H1 (cell line): ENCODE results near the gene DDI2. TPM values are rescaled to one million over a fixed set of nuclear protein-coding genes. Genes with fewer than 3 reads are reported as not detected.

Experiments
- CTCF ChIA-PET: fragments of 300-600 bp; sonication (Branson Sonifier 250); formaldehyde crosslinking; loops from one replicate; lab custom pipeline; 2021; ENCODE audit not compliant: partially characterized antibody; lab: Charles Lee
- POLR2A ChIA-PET: fragments of 300-600 bp; sonication (Branson Sonifier 250); formaldehyde crosslinking; loops from one replicate; lab custom pipeline; 2021; ENCODE audit warnings: inconsistent platforms; ENCODE audit not compliant: partially characterized antibody; lab: Charles Lee
- DNase-seq, 2 experiments: peaks; one replicate each; pipeline versions ENCODE4 v3.0.0 to v3.0.0-alpha.2; 2010 to 2022; ENCODE audit warnings: low spot score in 2 of 2, low read depth in 1 of 2, mixed read lengths in 1 of 2
- FAIRE-seq: peaks from 2 replicates; lab custom pipeline; 2011; peaks lifted over from hg19 to GRCh38; lab: Jason Lieb, UNC
- H2AFZ ChIP-seq: 2 replicates; pipeline ENCODE4 v1.8.1; 2012; ENCODE audit warnings: low read length, inconsistent platforms
- H2AK5ac ChIP-seq: 2 replicates; pipeline ENCODE4 v1.6.1; 2013; ENCODE audit warnings: low read depth, low read length
- H2BK120ac ChIP-seq: replicated peaks from 2 replicates; pipeline ENCODE3; 2013; ENCODE audit warnings: low read depth, low read length, inconsistent platforms
- H2BK12ac ChIP-seq: 2 replicates; pipeline ENCODE4 v1.6.1; 2013; ENCODE audit warnings: low read depth, low read length
- H2BK15ac ChIP-seq: 2 replicates; pipeline ENCODE4 v1.6.1; 2013; ENCODE audit warnings: low read length
- H2BK20ac ChIP-seq: 2 replicates; pipeline ENCODE4 v1.6.1; 2013; ENCODE audit warnings: low read length
- H2BK5ac ChIP-seq: 2 replicates; pipeline ENCODE4 v1.6.1; 2013; ENCODE audit warnings: low read depth, low read length
- H3K14ac ChIP-seq: 2 replicates; pipeline ENCODE4 v1.6.1; 2013; ENCODE audit warnings: inconsistent platforms; ENCODE audit not compliant: insufficient read length
- H3K18ac ChIP-seq: 2 replicates; pipeline ENCODE4 v1.6.1; 2013; ENCODE audit warnings: low read length; ENCODE audit errors: extremely low read depth
- H3K23ac ChIP-seq: 2 replicates; pipeline ENCODE4 v1.6.1; 2013; ENCODE audit warnings: inconsistent platforms; ENCODE audit not compliant: insufficient read length
- H3K23me2 ChIP-seq: 2 replicates; pipeline ENCODE4 v1.6.1; 2013; ENCODE audit warnings: low read depth, low read length
- H3K27ac ChIP-seq: 2 replicates; pipeline ENCODE4 v1.6.1; 2011; ENCODE audit warnings: low read depth, low read length, inconsistent platforms
- H3K27me3 ChIP-seq, 4 experiments: replicated peaks in 1 of 4; 1 replicate in 1 of 4; 2 replicates in 3 of 4; pipeline versions ENCODE4 v1.6.1 to v1.8.1; 2011 to 2013; ENCODE audit warnings: low read length in 3 of 4, mild to moderate bottlenecking in 3 of 4, inconsistent platforms in 2 of 4, mixed read lengths in 2 of 4, moderate library complexity in 1 of 4; ENCODE audit not compliant: control insufficient read depth in 3 of 4, insufficient read depth in 3 of 4; ENCODE audit errors: extremely low read depth in 1 of 4
- H3K36me3 ChIP-seq, 4 experiments: 2 replicates each; pipeline versions ENCODE4 v1.6.1 to v1.8.1; 2011 to 2013; ENCODE audit warnings: mild to moderate bottlenecking in 4 of 4, low read length in 3 of 4, moderate library complexity in 2 of 4, control low read depth in 1 of 4, inconsistent platforms in 1 of 4; ENCODE audit not compliant: insufficient read depth in 4 of 4, control insufficient read depth in 2 of 4
- H3K4ac ChIP-seq: replicated peaks from 2 replicates; pipeline ENCODE3; 2013; ENCODE audit warnings: low read length, low read depth, mixed read lengths, inconsistent platforms; ENCODE audit not compliant: insufficient read length
- H3K4me1 ChIP-seq, 4 experiments: replicated peaks in 1 of 4; 1 replicate in 1 of 4; 2 replicates in 3 of 4; pipeline versions ENCODE4 v1.6.1 to v1.8.1; 2011 to 2013; ENCODE audit warnings: low read length in 3 of 4, inconsistent platforms in 2 of 4, mixed read lengths in 1 of 4; ENCODE audit not compliant: insufficient read depth in 4 of 4, control insufficient read depth in 3 of 4
- H3K4me2 ChIP-seq, 2 experiments: 2 replicates each; pipeline versions ENCODE4 v1.6.1 to v1.8.1; 2011 to 2013; ENCODE audit warnings: low read depth in 2 of 2, low read length in 2 of 2, control low read depth in 1 of 2, inconsistent platforms in 1 of 2, mild to moderate bottlenecking in 1 of 2; ENCODE audit not compliant: insufficient read depth in 1 of 2
- H3K4me3 ChIP-seq, 4 experiments: fragments of 200-600, 300-600 bp in 1 of 4; sonication (generic), shearing (Covaris generic), sonication (Bioruptor Twin) in 1 of 4; 2 replicates each; pipeline versions ENCODE4 v1.5.1 to v1.8.1; 2011 to 2016; ENCODE audit warnings: low read length in 4 of 4, low read depth in 3 of 4, control low read depth in 2 of 4, inconsistent platforms in 2 of 4, mild to moderate bottlenecking in 2 of 4, mixed read lengths in 1 of 4, moderate library complexity in 1 of 4; ENCODE audit not compliant: insufficient read depth in 2 of 4; ENCODE audit errors: extremely low read depth in 1 of 4
- H3K56ac ChIP-seq: replicated peaks from 2 replicates; pipeline ENCODE3; 2013; ENCODE audit warnings: low read depth, mild to moderate bottlenecking, mixed read lengths, low read length, inconsistent platforms; ENCODE audit not compliant: insufficient read length
- H3K79me1 ChIP-seq: 2 replicates; pipeline ENCODE4 v1.6.1; 2013; ENCODE audit warnings: low read depth, low read length, control low read depth
- H3K79me2 ChIP-seq, 2 experiments: 2 replicates each; pipeline versions ENCODE4 v1.6.1 to v1.8.1; 2012 to 2013; ENCODE audit warnings: low read length in 2 of 2, mild to moderate bottlenecking in 2 of 2, inconsistent platforms in 1 of 2; ENCODE audit not compliant: insufficient read depth in 2 of 2, control insufficient read depth in 1 of 2
- H3K9ac ChIP-seq, 4 experiments: replicated peaks in 1 of 4; 1 replicate in 1 of 4; 2 replicates in 3 of 4; pipeline versions ENCODE4 v1.6.1 to v1.8.1; 2011 to 2013; ENCODE audit warnings: low read depth in 3 of 4, low read length in 3 of 4, control low read depth in 2 of 4, mild to moderate bottlenecking in 2 of 4, moderate library complexity in 2 of 4, inconsistent platforms in 1 of 4; ENCODE audit errors: extremely low read depth in 1 of 4
- H3K9me3 ChIP-seq, 2 experiments: 2 replicates each; pipeline versions ENCODE4 v1.6.1 to v1.8.1; 2012 to 2013; ENCODE audit warnings: mild to moderate bottlenecking in 2 of 2, moderate library complexity in 2 of 2, control low read depth in 1 of 2, inconsistent platforms in 1 of 2, low read depth in 1 of 2, low read length in 1 of 2, mixed read lengths in 1 of 2; ENCODE audit not compliant: insufficient read depth in 2 of 2
- H4K20me1 ChIP-seq, 2 experiments: replicated peaks in 1 of 2; 2 replicates each; pipeline versions ENCODE3 to v1.8.1; 2011 to 2013; ENCODE audit warnings: inconsistent platforms in 2 of 2, low read length in 2 of 2, mild to moderate bottlenecking in 1 of 2; ENCODE audit not compliant: insufficient read depth in 2 of 2, control insufficient read depth in 1 of 2
- H4K5ac ChIP-seq: 2 replicates; pipeline ENCODE4 v1.6.1; 2013; ENCODE audit warnings: low read length, low read depth, mixed read lengths, inconsistent platforms; ENCODE audit not compliant: insufficient read length
- H4K8ac ChIP-seq: 2 replicates; pipeline ENCODE4 v1.8.0; 2013; ENCODE audit warnings: mild to moderate bottlenecking, moderate library complexity, low read length, inconsistent platforms; ENCODE audit not compliant: insufficient read depth; ENCODE audit errors: extremely low read depth
- H4K91ac ChIP-seq: replicated peaks from 2 replicates; pipeline ENCODE3; 2013; ENCODE audit warnings: low read length, mixed read lengths, inconsistent platforms; ENCODE audit not compliant: insufficient read length
- BCL11A ChIP-seq, 2 experiments: IDR thresholded peaks; one replicate each; pipeline ENCODE4 v1.6.1; 2011; ENCODE audit warnings: low read depth in 2 of 2, low read length in 2 of 2, mild to moderate bottlenecking in 2 of 2
- BRCA1 ChIP-seq: IDR thresholded peaks from 2 replicates; pipeline ENCODE4 v1.6.1; 2012; ENCODE audit warnings: low read depth, low read length, improper control_type of control experiment
- CBX8 ChIP-seq: fragments of 300-800, 300-1000 bp; sonication (generic); IDR thresholded peaks from 2 replicates; pipeline ENCODE4 v1.7.1; 2016; ENCODE audit warnings: low read depth, low read length, borderline replicate concordance
- CHD1 ChIP-seq: IDR thresholded peaks from 2 replicates; pipeline ENCODE4 v1.6.1; 2012; ENCODE audit warnings: low read depth, low read length, improper control_type of control experiment
- CREB1 ChIP-seq: IDR thresholded peaks from 2 replicates; pipeline ENCODE4 v1.6.1; 2012; ENCODE audit warnings: inconsistent platforms
- E2F6 ChIP-seq: IDR thresholded peaks from 2 replicates; pipeline ENCODE4 v1.6.1; 2012; ENCODE audit warnings: inconsistent platforms
- EGR1 ChIP-seq: IDR thresholded peaks from 2 replicates; pipeline ENCODE4 v1.6.1; 2011; ENCODE audit warnings: low read depth, low read length, borderline replicate concordance
- FOSL1 ChIP-seq: IDR thresholded peaks from 2 replicates; pipeline ENCODE4 v1.6.1; 2011; ENCODE audit warnings: mild to moderate bottlenecking, low read depth, low read length, moderate library complexity; ENCODE audit not compliant: insufficient read depth
- JUND ChIP-seq: IDR thresholded peaks from 2 replicates; pipeline ENCODE4 v1.6.1; 2011; ENCODE audit warnings: mild to moderate bottlenecking, improper control_type of control experiment, low read length
- KDM1A ChIP-seq: fragments of 200-600, 300-600 bp; sonication (generic); IDR thresholded peaks from 2 replicates; pipeline ENCODE4 v1.7.1; 2016; ENCODE audit warnings: mild to moderate bottlenecking, low read length, borderline replicate concordance
- KDM5A ChIP-seq: fragments of 200-600 bp; IDR thresholded peaks from 2 replicates; pipeline ENCODE4 v1.7.1; 2012; ENCODE audit warnings: mild to moderate bottlenecking, low read length, inconsistent platforms, mixed read lengths
- PHF8 ChIP-seq: fragments of 200-600 bp; sonication (generic); conservative IDR thresholded peaks from 2 replicates; pipeline ENCODE4 v1.7.1; 2012; ENCODE audit warnings: low read depth, mild to moderate bottlenecking, inconsistent platforms, low read length, moderate library complexity
- POLR2AphosphoS5 ChIP-seq: IDR thresholded peaks from 2 replicates; pipeline ENCODE4 v1.6.1; 2011; ENCODE audit warnings: low read depth, low read length
- RFX5 ChIP-seq: IDR thresholded peaks from 2 replicates; pipeline ENCODE4 v1.6.1; 2011; ENCODE audit warnings: low read depth, low read length, improper control_type of control experiment, borderline replicate concordance
- SP4 ChIP-seq: IDR thresholded peaks from 2 replicates; pipeline ENCODE4 v1.6.1; 2012; ENCODE audit warnings: low read length, inconsistent platforms
- YY1 ChIP-seq: IDR thresholded peaks from 2 replicates; pipeline ENCODE4 v1.6.1; 2011; ENCODE audit warnings: low read depth, mild to moderate bottlenecking, low read length
- ZNF274 ChIP-seq: IDR thresholded peaks from 2 replicates; pipeline ENCODE4 v1.7.0; 2012; ENCODE audit warnings: low read length, borderline replicate concordance; ENCODE audit errors: extremely low read depth
- polyA plus RNA-seq, 7 experiments: library from polyadenylated mRNA; depleted of rRNA in 3 of 7; stranded (reverse) in 5 of 7; unstranded in 2 of 7; fragments of >200 nt in 5 of 7; fragments of 200-250 nt in 2 of 7; gene quantifications; 1 replicate in 5 of 7; 2 replicates in 1 of 7; 4 replicates in 1 of 7; pipeline versions ENCODE4 v1.2.1 to v1.2.3, GENCODE V29; 2011 to 2013; ENCODE audit warnings: missing spikeins in 2 of 7, mixed read lengths in 2 of 7
- total RNA-seq: library from RNA; stranded (reverse); fragmentation: NEBNext Ultra II Directional; extraction: Animal tissue kit (Norgen Biotek cat#: 25700); gene quantifications from 2 replicates; pipeline ENCODE4 v1.2.1, GENCODE V29; 2021

DDI2 gene
- total and polyA plus RNA-seq, 2 of the 8 experiments (the other 6 are each of a cell fraction or from before 2014, with no cell fraction given), result 7.7 to 38.3 TPM

- CTCF ChIA-PET, result interaction anchor here (0.6 kb wide), 1 partner anchor 65 kb away, joined by 3 read pairs; no protein-coding TSS in a partner anchor
- TF ChIP-seq BRCA1 (no peak), CREB1 (no peak), CHD1 (no peak), PHF8 (no peak), CBX8 (no peak), POLR2AphosphoS5 (no peak), RFX5 (no peak), ZNF274 (no peak), FOSL1 (no peak), SP4 (no peak), E2F6 (no peak), KDM5A (no peak), BCL11A (IDR thresholded peaks at IDR 0.05; ENCODE audit: low read depth in 2 of 2, low read length in 2 of 2) (no peak), JUND (no peak), YY1 (no peak), KDM1A (no peak), EGR1 (no peak)
These were observed 46.0 kb upstream of the DDI2 start for GRCh38 chr1:15571266-15571665.

More at GRCh38 chr1:15571266-15571665, 46.0 kb upstream of the DDI2 start:
- H3K4me2 ChIP-seq, result no peak overlapping the region
- H3K79me1 ChIP-seq, result no peaks in the 10 kb centered on the region
- no peak overlapping the region for H4K91ac ChIP-seq
- no peaks in the 10 kb centered on the region for H3K9me3 ChIP-seq
- no peak overlapping the region for H2BK12ac ChIP-seq
- POLR2A ChIA-PET, result interaction anchor here (4.3 kb wide), 1 partner anchor 10 kb away, joined by 23 read pairs; no protein-coding TSS in a partner anchor
- no peak overlapping the region for H2BK5ac ChIP-seq
- no peak overlapping the region for H3K27ac ChIP-seq
- no peak overlapping the region for H4K5ac ChIP-seq
- no peak overlapping the region for H3K18ac ChIP-seq
- H4K20me1 ChIP-seq, result peaks cover 0 to 2% of the 10 kb centered on the region in 2 experiments
- H2AFZ ChIP-seq, result no peak overlapping the region
- H3K4me1 ChIP-seq, result no peaks in the 10 kb centered on the region
- H2BK15ac ChIP-seq, result no peak overlapping the region
- no peak overlapping the region for H2BK20ac ChIP-seq
- no peak overlapping the region for H3K56ac ChIP-seq
- H3K79me2 ChIP-seq, result no peaks in the 10 kb centered on the region
- H3K23me2 ChIP-seq, result no peaks in the 10 kb centered on the region
- no peak overlapping the region for H4K8ac ChIP-seq
- no peak overlapping the region for H3K4me3 ChIP-seq
- H3K9ac ChIP-seq, result no peak overlapping the region
- no peak for DNase-seq
- H2AK5ac ChIP-seq, result no peak overlapping the region
- peaks cover 8 to 39% (median 23%) of the 10 kb centered on the region in 4 experiments for H3K36me3 ChIP-seq
- FAIRE-seq, result no peak
- H3K14ac ChIP-seq, result no peak overlapping the region
- no peak overlapping the region for H2BK120ac ChIP-seq
- H3K27me3 ChIP-seq, result no peaks in the 10 kb centered on the region
- no peak overlapping the region for H3K4ac ChIP-seq
- H3K23ac ChIP-seq, result no peak overlapping the region
